ENCODE data around the gene NFE2L3.

DNA sequence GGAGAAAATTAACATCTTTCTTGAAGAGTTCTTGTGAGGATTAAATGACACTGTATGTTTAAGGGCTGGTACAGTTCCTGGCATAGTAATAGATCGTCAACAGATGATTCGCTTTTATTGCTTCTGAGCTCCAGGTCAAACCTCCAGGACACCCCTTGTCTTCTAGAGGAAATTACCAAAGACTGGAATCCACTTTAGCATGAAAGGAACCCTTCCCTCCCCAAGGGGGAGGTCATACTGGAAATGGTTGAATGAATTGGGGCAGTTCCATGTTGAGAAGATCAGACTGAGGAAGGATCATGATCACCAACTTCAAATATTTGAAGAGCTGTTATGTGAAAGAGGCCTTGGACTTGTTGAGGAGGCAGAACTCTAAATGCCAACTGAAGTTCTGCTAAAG lies 8.9 kb downstream of the NFE2L3 start:
- TF ChIP-seq, protein P1, sequence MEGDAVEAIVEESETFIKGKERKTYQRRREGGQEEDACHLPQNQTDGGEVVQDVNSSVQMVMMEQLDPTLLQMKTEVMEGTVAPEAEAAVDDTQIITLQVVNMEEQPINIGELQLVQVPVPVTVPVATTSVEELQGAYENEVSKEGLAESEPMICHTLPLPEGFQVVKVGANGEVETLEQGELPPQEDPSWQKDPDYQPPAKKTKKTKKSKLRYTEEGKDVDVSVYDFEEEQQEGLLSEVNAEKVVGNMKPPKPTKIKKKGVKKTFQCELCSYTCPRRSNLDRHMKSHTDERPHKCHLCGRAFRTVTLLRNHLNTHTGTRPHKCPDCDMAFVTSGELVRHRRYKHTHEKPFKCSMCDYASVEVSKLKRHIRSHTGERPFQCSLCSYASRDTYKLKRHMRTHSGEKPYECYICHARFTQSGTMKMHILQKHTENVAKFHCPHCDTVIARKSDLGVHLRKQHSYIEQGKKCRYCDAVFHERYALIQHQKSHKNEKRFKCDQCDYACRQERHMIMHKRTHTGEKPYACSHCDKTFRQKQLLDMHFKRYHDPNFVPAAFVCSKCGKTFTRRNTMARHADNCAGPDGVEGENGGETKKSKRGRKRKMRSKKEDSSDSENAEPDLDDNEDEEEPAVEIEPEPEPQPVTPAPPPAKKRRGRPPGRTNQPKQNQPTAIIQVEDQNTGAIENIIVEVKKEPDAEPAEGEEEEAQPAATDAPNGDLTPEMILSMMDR (IDR thresholded peaks at IDR 0.05; ENCODE audit: low read depth, low read length, missing input control) = no peak
- TF ChIP-seq, protein P2, sequence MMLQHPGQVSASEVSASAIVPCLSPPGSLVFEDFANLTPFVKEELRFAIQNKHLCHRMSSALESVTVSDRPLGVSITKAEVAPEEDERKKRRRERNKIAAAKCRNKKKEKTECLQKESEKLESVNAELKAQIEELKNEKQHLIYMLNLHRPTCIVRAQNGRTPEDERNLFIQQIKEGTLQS (IDR thresholded peaks at IDR 0.05) = no peak
- no peak for TF ChIP-seq FOXA1 (IDR thresholded peaks at IDR 0.05)
- TF ChIP-seq RAD21 (IDR thresholded peaks at IDR 0.05) = no peak
- no peak for TF ChIP-seq SP1 (IDR thresholded peaks at IDR 0.05)
- no peak for TF ChIP-seq MAX (IDR thresholded peaks at IDR 0.05)
- no peak for TF ChIP-seq YY1 (IDR thresholded peaks at IDR 0.05)
- TF ChIP-seq GABPA (IDR thresholded peaks at IDR 0.05 in 1 of 2, conservative IDR thresholded peaks at IDR 0.05 in 1 of 2) = no peak
- no peak for TF ChIP-seq HNF4A (conservative IDR thresholded peaks at IDR 0.05)
- no peak for TF ChIP-seq EGR1 (IDR thresholded peaks at IDR 0.05; ENCODE audit: low read depth in 2 of 2)
